GM12873 (cell line): ENCODE measurements around the gene SERF2.

Source experiments
- CTCF ChIP-seq: IDR thresholded peaks from 2 replicates; pipeline ENCODE4 v1.5.1; 2012; ENCODE audit warnings: low read depth, mild to moderate bottlenecking, moderate library complexity, low read length, control low read depth; ENCODE audit not compliant: insufficient read depth; ENCODE audit errors: missing control alignments

The SERF2 gene

GRCh38 chr15:43777267-43777914, 14.7 kb upstream of the SERF2 start:
- peak; percentile 85 for TF ChIP-seq CTCF

GRCh38 chr15:43779016-43779415, 13.1 kb upstream of the SERF2 start:
- no peak for TF ChIP-seq CTCF

GRCh38 chr15:43789409-43789808, 2.7 kb upstream of the SERF2 start:
- TF ChIP-seq CTCF = no peak

- no peak for TF ChIP-seq CTCF
Observed at GRCh38 chr15:43792761-43793476, 799 bp downstream of the SERF2 start.

GRCh38 chr15:43793647-43794046, 1.5 kb downstream of the SERF2 start:
- TF ChIP-seq CTCF = no peak

- TF ChIP-seq CTCF = no peak
Observed at GRCh38 chr15:43794269-43795037, 2.3 kb downstream of the SERF2 start.

- no peak for TF ChIP-seq CTCF
Observed at GRCh38 chr15:43795197-43795596, 3.1 kb downstream of the SERF2 start.
